Urothelium cell line (cell line): ENCODE results near the gene TMPRSS11E.
"Not testable (repeated sequence)": the region's sequence is repeated elsewhere in the genome, so short reads cannot be mapped to it uniquely, and the experiment has no call there.

Experiments
- DNase-seq: peaks from one replicate; pipeline ENCODE4 v3.0.0; 2011; ENCODE audit warnings: low spot score, mixed read lengths
- FAIRE-seq: peaks from 2 replicates; lab custom pipeline; 2011; peaks lifted over from hg19 to GRCh38; lab: Jason Lieb, UNC

TMPRSS11E gene

GRCh38 chr4:68447201-68447600 lies at the start of gene TMPRSS11E:
TSS of gene TMPRSS11E (plus strand) at chr4:68447463. CDS start at chr4:68447513, 50 bp downstream.
- DNase-seq (no peak), FAIRE-seq (no peak)

GRCh38 chr4:68399306-68399705 lies 48.0 kb upstream of the TMPRSS11E start:
- DNase-seq (no peak), FAIRE-seq (no peak)

- FAIRE-seq (no peak), DNase-seq (no peak)
These were observed 46.0 kb upstream of the TMPRSS11E start for GRCh38 chr4:68401231-68401630.

GRCh38 chr4:68404153-68404552 lies 43.1 kb upstream of the TMPRSS11E start:
- DNase-seq, result no peak
- peak; percentile 17 for FAIRE-seq

- not testable (repeated sequence) for DNase-seq, FAIRE-seq
These were observed 41.4 kb upstream of the TMPRSS11E start for GRCh38 chr4:68405718-68406478.

- no peak for FAIRE-seq
- no peak for DNase-seq
These were observed 40.8 kb upstream of the TMPRSS11E start for GRCh38 chr4:68406479-68406859.

GRCh38 chr4:68407015-68407867 lies 40.0 kb upstream of the TMPRSS11E start:
- not testable (repeated sequence) for DNase-seq, FAIRE-seq

- DNase-seq, result no peak
- FAIRE-seq, result no peak
These were observed 39.4 kb upstream of the TMPRSS11E start for GRCh38 chr4:68407868-68408190.

GRCh38 chr4:68410149-68410548 lies 37.1 kb upstream of the TMPRSS11E start:
- FAIRE-seq (no peak), DNase-seq (no peak)

GRCh38 chr4:68410643-68411042 lies 36.6 kb upstream of the TMPRSS11E start:
- no peak for FAIRE-seq
- no peak for DNase-seq

- not testable (repeated sequence) for DNase-seq, FAIRE-seq
These were observed 35.2 kb upstream of the TMPRSS11E start for GRCh38 chr4:68412031-68412430.

GRCh38 chr4:68416591-68416990 lies 30.7 kb upstream of the TMPRSS11E start:
- no peak for DNase-seq
- FAIRE-seq, result no peak

GRCh38 chr4:68426516-68426915 lies 20.7 kb upstream of the TMPRSS11E start:
- FAIRE-seq (no peak), DNase-seq (no peak)

GRCh38 chr4:68430337-68430736 lies 16.9 kb upstream of the TMPRSS11E start:
- DNase-seq (no peak), FAIRE-seq (no peak)

- DNase-seq, result no peak
- FAIRE-seq, result no peak
These were observed 14.9 kb upstream of the TMPRSS11E start for GRCh38 chr4:68432320-68432719.

- DNase-seq (no peak), FAIRE-seq (no peak)
These were observed 13.7 kb upstream of the TMPRSS11E start for GRCh38 chr4:68433582-68433981.

GRCh38 chr4:68434277-68434676 lies 13.0 kb upstream of the TMPRSS11E start:
- DNase-seq, result no peak
- no peak for FAIRE-seq

GRCh38 chr4:68434836-68435235 lies 12.4 kb upstream of the TMPRSS11E start:
- no peak for FAIRE-seq
- no peak for DNase-seq

GRCh38 chr4:68445111-68445510 lies 2.2 kb upstream of the TMPRSS11E start:
- FAIRE-seq, result no peak
- DNase-seq, result no peak

- DNase-seq (peak; percentile 44), FAIRE-seq (peak; percentile 13)
These were observed 4.3 kb downstream of the TMPRSS11E start for GRCh38 chr4:68451246-68452211.

GRCh38 chr4:68460085-68460484 lies 12.8 kb downstream of the TMPRSS11E start:
- DNase-seq (no peak), FAIRE-seq (no peak)
